Measurements from ENCODE around the gene RGP1.

RGP1 gene

GRCh38 chr9:35745569-35745968 lies 3.5 kb upstream of the RGP1 start:
- DNase-seq = no peak

GRCh38 chr9:35746583-35746982 lies 2.5 kb upstream of the RGP1 start:
- no peak for DNase-seq

- peak; percentile 24 for DNase-seq
Observed at GRCh38 chr9:35748242-35748857, 737 bp upstream of the RGP1 start.

GRCh38 chr9:35749515-35750255 lies 598 bp downstream of the RGP1 start:
- peak; percentile 57 for DNase-seq

GRCh38 chr9:35750256-35750531 lies 1.1 kb downstream of the RGP1 start:
- DNase-seq = no peak

- DNase-seq = no peak
Observed at GRCh38 chr9:35753466-35753865, 4.4 kb downstream of the RGP1 start.

- no peak for DNase-seq
Observed at GRCh38 chr9:35754264-35754663, 5.2 kb downstream of the RGP1 start, which contains the start of gene MSMP. MSMP (minus strand) TSS chr9:35754276; CDS start chr9:35754129, 147 bp downstream.

GRCh38 chr9:35755071-35755470 lies 6.0 kb downstream of the RGP1 start:
- no peak for DNase-seq

GRCh38 chr9:35756275-35757225 lies 7.5 kb downstream of the RGP1 start:
- DNase-seq = peak; percentile 84

- peak; percentile 74 for DNase-seq
Observed at GRCh38 chr9:35757226-35757891, 8.3 kb downstream of the RGP1 start.

- peak; percentile 31 for DNase-seq
Observed at GRCh38 chr9:35757892-35758275, 8.8 kb downstream of the RGP1 start.

- DNase-seq = no peak
Observed at GRCh38 chr9:35758475-35759050, 9.5 kb downstream of the RGP1 start.

- DNase-seq = no peak
Observed at GRCh38 chr9:35759795-35760194, 10.7 kb downstream of the RGP1 start.

GRCh38 chr9:35760651-35761050 lies 11.6 kb downstream of the RGP1 start:
- DNase-seq = no peak

GRCh38 chr9:35763181-35763580 lies 14.1 kb downstream of the RGP1 start:
- DNase-seq = no peak

- DNase-seq = peak; percentile 40
Observed at GRCh38 chr9:35763803-35764202, 14.7 kb downstream of the RGP1 start.

GRCh38 chr9:35766997-35767396 lies 17.9 kb downstream of the RGP1 start:
- DNase-seq = peak; percentile 16

GRCh38 chr9:35767458-35767857 lies 18.4 kb downstream of the RGP1 start:
- no peak for DNase-seq

- no peak for DNase-seq
Observed at GRCh38 chr9:35769763-35770162, 20.7 kb downstream of the RGP1 start.

GRCh38 chr9:35771075-35771433 lies 22.0 kb downstream of the RGP1 start:
- no peak for DNase-seq

- DNase-seq = peak; percentile 21
Observed at GRCh38 chr9:35771534-35771933, 22.4 kb downstream of the RGP1 start.

- no peak for DNase-seq
Observed at GRCh38 chr9:35771943-35772342, 22.9 kb downstream of the RGP1 start.

All from OCI-M1 (cell line).